ENCODE measurements around the gene PCDH12.

- TF ChIP-seq CTCF (IDR thresholded peaks at IDR 0.05) (no peak), POLR2A (IDR thresholded peaks at IDR 0.05) (no peak)
Observed at GRCh38 chr5:141904551-141904950, 53.5 kb downstream of the PCDH12 start.

Measured in heart left ventricle (tissue), 13 donors.